GM21360 (cell line): ENCODE data around the gene MORN1.

Experiments
- ATAC-seq: cut with Tn5 transposase; IDR thresholded peaks from one replicate; pipeline ENCODE4 v1.9.1; 2021; ENCODE audit warnings: mild to moderate bottlenecking, moderate library complexity; ENCODE audit not compliant: unreplicated experiment

Gene MORN1

DNA sequence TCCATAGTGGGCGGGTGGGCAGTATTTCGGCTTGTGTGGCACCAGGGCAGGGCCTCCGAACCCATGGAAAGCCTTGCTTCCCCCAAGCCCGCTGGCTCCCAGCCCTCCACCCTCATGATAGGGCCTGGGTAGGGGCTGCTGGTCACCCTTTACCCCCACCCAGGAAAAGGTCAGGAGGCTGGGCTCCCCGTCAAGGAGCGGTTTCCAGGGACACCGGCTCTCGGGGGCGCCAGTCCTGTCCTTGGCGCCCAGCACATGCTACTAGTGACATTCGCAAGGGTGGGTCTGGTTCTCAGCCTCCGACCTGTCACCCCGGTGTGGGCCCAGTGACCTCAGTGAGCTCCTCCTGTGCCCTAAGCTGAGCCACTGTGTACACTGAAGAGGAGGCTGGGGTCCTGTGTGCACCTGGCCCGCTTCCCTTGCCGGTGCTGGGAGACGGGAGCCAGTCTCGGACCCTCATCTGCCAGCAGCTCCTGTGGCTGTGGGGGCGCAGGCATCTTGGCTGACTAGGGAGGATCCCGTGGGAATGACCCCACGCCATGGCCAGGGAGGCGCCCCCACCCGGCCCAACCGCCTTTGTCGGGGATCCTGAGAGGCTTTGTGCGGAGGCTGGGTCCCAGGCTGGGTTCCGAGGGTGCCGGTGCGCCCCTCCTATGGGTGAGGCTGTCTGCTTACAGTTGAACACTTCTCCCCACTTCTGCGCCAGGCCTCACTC is 108.6 kb downstream of the MORN1 start:
- ATAC-seq = no peak

DNA sequence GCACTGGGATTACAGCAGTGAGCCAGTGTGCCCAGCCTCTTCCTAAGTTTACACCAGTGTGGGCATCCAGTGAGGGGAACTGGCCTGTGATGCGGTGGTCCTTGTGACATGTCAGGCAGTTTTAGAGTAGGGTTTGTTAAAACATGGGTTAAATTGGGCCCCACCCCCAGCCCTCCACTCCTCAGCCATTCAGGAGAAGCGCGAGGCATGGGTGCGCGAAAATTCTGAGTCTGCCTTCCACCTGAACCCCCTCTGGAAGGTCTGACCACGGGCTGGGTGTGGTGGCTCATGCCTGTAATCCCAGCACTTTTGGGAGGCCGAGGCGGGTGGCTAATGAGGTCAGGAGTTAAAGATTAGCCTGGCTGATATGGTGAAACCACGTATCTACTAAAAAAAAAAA is 111.5 kb downstream of the MORN1 start:
- ATAC-seq = no peak

DNA sequence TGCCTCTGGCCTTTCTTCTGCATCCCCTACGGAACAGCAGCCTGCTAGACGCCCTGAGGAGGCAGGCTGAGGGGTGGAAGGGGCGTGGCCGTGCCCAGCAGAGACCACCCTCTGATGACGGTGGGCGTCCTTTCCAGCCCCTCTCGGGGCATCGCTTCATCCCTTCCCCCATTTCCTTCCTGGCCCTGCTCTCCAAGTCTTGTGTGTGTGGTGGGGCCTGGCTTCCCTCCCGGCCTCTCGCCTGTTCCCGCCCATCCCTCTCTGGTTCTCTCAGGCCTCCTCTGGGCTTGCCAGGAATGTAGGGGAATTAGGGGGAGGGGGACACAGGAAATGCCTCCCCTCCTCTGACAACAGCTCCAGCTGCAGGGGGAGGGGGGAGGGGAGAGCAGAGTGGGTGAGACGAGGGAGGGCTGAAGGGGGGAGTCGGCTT is 112.1 kb downstream of the MORN1 start:
- no peak for ATAC-seq

DNA sequence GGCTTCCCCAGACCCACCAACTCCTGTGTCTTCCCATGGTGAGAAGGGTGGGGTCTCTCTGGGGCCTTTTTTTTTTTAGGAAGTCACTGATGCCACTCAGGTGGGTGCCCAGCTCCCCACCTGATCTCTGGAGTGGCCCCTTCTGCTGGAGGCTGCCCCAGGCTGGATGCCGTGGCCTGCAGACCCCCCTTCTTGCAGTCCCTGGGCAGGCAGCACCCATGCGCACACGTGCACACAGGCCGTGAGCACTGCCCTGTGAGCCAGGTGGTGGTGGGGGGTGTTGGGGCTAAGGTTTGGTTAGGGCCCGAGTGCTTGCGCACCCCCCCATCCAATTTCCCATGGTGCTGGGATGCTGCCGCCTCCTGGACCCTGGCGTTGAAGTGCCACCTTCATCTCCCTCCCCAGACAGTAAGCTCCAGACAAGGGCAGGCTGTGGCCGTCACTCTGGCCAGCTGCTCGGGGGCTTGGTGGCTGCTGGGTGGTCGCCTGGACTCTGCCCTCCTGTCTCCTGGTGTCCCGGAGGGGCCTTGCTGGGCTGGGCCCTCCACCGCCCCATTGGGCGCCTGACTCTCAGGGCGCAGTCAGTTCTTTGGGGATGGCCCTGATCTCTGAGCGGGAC is 112.7 kb downstream of the MORN1 start:
- ATAC-seq = no peak

DNA sequence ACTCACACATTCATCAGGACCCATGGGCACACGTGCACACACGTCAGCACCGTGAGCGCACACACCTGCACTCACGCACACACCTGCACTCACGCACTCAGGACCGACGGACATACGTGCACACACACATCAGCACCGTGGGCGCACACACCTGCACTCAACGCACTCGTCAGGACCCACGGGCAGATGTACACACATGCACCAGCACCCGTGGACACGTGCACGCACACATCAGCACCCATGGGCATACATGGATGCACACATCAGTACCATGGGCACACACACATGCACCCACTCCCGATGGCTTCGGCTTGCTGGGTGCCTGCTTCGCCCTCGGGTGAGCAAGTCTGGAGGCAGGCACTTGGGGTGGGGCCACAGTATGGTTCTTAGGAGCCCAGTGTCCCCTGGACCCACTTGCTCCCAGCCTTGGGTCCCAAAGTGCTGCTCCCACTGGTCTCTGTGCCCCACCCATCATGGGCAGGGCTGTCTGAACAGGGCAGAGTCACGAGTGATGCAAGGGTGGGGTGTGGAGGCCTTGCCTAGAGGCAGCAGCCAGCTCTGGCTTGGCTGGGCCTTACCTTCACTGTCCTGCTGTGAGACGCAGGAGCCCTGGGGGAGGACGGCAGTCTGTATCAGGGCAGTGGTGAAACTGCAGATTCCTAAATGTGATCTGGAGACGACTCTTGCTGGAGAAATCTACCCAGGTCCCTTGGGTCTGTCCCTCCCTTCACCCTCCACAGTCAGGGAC is 113.4 kb downstream of the MORN1 start:
- no peak for ATAC-seq

DNA sequence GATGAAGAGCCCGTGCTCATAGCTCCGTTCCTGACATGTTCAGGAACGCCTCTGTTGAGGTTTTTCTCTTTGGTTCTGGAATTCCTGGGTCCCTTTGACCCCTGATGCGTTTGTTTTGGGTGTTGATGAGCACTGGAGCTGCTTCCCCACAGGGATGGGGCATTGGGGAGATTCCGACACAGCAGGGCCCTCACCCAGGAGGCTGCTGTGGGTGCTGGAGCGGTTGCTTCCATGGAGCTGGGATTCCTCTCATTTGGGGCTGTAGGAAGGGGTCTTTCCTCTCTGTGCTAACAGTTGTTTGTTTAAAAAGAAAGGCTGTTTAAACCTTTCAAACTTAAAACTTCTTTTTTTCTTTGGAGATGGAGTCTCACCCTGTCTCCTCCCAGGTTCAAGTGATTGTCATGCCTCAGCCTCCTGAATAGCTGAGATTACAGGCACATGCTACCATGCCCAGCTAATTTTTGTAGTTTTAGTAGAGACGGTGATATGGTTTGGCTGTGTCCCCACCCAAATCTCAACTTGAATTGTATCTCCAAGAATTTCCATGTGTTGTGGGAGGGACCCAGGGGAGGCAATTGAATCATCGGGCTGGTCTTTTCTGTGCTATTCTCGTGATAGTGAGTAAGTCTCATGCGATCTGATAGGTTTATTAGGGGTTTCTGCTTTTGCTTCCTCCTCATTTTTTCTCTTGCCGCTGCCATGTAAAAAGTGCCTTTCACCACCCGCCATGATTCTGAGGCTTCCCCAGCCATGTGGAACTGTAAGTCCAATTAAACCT is 114.4 kb downstream of the MORN1 start:
- no peak for ATAC-seq

DNA sequence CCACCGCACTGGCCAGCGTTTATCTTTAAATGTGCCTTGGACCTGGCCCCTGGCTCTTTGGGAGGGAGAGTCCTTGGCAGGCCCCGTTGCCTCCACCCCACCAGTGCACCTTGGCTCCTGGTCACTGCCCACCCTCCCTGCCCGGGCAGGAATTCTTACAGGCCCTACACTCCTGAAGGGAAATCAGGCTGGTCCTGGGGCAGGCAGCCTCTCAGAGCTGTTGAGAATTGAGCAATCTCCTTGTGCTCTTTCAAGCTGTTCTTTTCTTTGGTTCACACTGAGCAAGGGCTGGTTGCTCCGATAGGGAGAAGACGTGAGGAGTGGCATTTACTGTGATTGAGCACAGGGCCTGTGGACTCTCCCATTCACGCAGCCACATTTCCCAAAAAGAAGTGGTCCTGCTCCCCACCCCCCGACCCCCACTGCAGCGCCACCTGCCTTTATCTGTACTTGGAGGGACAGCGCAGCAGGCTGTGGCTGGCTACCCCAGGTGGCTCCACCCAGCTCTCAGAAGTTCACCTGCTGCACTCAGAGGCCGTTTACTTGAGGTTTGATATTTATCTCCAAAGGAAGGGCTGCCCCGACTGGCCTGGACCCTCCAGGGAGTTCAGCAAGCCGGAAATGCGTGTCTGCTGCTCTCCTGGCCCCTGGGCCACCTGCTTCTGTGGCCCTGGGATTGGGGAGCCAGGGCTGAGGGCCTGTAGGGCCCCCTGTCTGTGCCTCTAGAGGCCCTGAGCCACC is 115.4 kb downstream of the MORN1 start:
- no peak for ATAC-seq

DNA sequence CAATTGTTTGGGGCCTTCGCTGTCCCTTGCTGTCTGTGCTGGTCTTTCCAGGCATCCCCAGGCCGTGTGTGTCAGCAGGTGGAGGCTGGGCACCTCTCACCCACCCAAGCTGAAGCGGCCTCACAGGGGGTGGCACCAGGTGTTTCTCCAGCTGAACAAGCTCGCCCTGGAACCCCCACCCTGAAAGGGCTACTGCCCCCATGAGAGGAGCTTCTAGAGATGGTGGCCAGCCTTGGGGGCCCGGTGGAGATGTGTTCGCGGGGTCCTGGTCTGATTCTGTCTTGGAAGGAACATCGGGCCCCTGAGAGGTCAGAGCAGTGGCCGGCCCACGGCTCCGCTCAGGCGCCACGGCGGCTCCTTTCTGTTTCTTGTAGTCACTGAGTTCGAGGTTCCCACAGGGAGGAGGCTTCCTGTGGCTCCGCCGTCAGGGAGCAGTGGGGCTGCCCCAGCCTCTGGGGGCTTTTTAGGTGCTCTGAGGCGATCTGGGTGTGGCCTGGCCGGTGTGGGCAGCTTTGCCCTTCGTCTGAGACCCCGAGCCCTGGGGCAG is 116.4 kb downstream of the MORN1 start:
- ATAC-seq = no peak

DNA sequence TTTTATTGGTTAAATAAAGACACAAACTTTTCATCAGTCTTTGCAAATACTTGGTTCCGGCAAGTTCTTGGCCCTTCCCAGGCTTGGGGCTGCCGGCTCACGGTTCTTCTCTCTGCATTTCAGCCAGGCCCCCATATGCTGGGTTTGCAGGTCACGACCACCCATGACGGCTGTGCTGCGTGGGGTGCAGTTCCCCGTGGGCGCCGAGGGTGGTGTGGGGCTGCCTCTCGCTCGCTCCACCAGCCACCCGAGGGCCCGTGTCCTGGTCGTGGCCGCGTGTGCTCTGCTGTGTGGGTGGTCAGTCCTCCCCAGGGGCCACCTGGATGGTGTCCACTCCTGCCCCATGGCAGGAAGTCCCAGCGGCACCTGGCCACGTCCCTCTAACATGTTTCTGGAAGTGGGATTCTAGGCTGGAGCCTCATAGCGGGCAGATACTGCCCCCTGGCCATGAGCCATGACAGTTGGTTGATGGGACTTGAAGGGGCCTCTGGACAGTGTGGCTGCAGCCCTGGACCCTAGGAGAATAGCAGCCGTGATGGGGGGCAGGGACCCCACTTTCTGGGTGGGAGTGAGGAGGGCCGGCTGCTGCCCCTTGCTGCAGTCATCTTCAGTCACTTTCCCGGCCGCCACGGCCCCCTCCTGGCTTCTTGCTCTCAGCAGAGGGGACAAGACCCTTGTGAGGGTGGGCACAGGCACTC is 117.0 kb downstream of the MORN1 start:
- ATAC-seq = no peak

DNA sequence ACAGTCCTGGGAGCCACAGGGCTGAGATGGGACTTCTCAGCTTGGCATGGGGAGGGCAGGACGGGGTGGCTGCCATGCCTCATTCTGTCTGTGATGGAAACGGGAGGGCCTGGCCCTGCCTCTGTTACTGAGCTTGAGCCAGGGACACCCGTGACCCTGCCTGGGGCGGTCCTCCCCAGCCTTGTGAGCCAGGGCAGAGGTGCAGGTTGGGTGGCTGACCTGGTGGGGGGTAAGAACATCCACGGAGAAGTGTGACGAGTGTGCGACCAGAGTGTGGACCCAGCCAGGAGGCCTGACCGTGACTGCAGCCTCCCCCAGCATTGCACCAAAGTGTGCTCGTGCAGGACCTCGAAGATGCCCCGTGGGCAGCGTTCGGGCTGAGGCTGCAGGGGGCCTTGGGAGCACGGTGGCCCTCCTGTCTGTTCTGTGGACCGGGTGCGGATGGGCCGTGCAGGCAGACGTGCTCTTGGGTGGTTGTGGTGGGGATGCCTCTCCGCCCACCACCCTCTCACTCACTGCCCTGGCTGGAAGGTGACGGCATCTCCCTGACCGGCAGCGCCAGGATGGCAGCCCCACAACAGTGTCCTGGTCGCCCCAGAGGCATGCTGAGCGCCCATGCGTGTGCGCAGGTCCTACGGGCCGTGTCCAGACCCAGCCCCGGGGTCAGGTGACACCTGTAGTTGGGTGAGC is 117.8 kb downstream of the MORN1 start:
- ATAC-seq = no peak

DNA sequence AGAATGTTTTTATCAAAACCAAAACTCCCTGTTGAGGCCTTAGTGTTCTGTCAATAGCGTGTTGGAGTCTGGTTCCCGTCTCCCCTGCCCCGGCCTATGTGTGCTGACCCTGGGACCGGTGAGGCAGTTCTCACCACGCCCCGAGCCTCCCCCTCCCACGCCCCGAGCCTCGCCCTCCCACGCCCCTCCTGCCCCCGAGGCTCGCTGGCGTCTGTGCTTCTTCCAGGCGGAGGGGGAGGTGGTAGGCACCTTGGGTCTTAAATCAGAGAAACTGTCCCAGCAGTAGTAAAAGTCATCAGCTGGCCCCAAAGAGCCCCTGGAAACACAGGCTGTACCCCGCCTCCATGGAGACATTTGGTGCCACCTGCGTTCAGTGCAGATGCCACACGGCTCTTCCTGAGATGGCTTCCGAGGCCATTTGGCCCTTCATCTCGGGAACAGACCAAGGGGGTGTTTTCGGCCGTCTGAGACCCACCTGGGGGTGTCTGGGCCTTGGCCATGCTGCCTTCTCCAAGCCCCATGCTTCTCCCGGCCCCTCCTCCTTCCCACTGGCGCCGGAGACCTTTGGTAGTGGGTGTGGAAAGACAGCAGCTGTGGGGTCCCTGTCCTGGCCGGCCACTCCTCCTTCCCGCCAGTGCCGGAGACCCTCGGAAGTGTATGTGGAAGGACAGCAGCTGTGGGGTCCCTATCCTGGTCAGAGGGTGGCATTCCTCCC is 118.5 kb downstream of the MORN1 start:
- no peak for ATAC-seq

DNA sequence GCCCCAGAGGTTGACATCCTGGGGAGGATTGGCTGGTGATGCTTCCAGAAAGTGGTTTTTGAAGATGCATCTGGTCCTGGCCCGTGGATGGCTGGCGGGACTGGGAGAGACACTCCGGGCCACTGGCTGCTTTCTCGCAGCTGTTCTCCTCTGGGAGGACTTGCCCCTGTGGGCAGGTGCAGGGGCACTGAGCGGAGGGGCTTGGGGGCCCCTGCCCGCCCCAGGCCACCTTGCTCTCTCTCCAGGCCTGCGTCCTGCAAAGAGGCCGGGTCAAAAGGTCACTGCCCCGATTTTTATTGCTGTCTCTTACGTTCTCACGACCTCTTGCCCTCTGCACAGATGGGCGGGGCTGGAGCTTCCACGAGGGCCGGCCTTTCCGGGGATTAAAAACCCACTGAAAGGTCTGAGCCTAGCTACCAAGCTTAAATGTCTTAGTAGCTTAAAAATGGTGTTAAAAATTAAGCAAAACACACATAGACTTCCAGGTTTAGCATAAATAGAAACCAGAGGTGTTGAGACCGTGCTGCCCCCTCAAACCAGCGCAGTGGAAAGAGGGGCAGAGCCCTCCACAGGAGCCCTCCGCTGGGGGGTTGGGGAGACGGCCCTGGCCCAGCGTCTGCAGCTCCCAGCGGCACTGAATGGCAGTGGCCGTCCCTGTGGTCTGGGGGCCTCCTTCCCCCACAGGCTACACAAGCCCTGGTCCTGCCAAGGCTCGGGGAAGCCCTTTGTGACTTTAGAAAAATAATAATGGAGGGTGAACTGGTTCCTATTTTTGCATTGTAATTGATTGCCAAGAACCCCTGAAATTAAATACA is 119.3 kb downstream of the MORN1 start:
- no peak for ATAC-seq
